ENCODE data around the gene GLI1.
"Not testable (repeated sequence)": the region's sequence is repeated elsewhere in the genome, so short reads cannot be mapped to it uniquely, and the experiment has no call there.

Gene GLI1

DNA sequence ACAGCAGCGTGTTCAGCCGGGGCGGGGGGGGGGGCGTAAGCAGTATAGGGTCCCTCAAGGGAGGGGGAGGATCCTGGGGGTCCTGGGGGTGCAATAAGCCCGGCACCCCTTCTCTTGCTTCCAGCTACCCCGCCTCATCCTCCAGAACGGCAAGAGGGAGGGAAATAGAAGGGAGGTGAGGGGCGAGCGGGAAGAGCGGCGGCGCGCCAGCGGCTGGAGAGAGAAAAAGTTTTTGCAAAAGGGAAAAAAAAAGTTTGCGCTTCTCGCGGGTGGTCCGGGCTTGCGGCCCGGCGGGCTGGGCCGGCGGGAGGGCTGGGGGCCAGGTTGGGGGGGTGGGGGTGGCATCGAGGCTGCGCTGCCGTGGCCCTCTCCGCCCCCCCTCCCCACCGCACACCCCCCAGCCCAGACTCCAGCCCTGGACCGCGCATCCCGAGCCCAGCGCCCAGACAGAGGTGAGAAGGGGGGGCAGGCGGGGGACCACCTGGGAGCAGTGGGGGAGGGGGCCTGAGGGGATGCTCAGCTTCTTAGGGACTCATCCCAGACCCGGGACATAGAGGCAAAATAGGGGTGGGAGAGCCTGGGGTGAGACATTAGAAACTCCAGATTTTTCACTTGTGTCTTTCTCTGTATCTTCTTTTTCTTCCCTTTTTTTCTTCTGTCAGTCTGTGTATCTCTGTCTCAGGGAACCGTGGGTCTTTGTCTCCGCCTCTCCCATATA, at the start of gene GLI1:
Gene GLI1 (plus strand): TSS at position 36 of the 718 bp plus-strand sequence. CDS start 3,907 bp downstream, outside the sequence.
- DNase-seq: no peak

- DNase-seq: no peak
These were observed 49.1 kb upstream of the GLI1 start for GRCh38 chr12:57410534-57410933.

DNA sequence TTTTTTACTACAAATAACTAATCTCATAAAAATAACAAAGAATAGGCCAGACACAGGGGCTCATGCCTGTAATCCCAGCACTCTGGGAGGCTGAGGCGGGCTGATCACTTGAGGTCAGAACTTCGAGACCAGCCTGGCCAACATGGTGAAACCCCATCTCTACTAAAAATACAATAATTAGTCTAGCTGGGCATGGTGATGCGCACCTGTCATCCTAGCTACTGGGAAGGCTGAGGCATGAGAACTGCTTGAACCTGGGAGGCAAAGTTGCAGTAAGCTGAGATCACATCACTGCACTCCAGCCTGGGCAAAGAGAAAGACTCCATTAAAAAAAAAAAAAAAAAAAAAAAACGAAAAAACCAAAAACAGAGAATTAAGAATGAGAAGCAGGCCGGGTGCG, 45.4 kb upstream of the GLI1 start:
- not testable (repeated sequence) for DNase-seq

GRCh38 chr12:57415088-57415487, 44.5 kb upstream of the GLI1 start:
- no peak for DNase-seq

DNA sequence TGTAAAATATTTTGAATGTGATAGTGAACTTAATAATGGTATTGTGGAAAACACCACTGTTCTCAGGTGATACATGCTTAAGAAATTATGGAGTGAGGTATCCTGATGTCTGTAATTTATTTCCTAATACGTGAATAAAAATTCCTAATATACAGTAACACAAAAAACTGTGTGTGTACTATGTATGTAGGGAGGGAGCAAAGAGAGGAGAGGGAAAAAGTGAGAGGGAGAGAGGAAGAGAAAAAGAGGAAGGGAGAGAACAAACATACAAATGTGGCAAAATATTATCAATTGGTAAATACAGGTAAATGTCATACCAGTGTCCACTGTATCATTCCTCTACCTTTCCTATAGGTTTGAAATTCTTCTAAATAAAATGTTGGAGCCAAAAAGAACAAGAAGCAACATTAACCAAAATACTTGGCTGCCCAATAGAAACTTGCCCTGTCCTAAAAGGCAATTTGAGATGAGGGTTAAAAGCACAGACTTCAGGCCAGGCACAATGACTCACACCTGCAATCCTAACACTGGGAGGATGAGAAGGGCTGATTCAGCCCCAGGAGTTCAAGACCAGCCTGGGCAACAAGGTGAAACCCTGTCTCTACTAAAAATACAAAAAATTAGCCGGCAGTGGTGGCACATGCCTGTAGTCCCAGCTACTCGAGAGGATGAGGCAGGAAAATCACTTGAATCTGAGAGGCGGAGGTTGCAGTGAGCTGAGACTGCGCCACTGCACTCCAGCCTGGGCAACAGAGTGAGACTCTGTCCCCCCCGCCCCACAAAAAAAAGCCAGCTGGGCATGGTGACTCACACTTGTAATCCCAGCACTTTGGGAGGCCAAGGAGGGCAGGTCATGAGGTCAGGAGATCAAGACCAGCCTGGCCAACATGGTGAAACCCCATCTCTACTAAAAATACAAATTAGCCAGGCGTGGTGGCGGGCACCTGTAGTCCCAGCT, 43.3 kb upstream of the GLI1 start:
- DNase-seq: no peak

GRCh38 chr12:57418255-57418654, 41.3 kb upstream of the GLI1 start:
- DNase-seq: no peak

DNA sequence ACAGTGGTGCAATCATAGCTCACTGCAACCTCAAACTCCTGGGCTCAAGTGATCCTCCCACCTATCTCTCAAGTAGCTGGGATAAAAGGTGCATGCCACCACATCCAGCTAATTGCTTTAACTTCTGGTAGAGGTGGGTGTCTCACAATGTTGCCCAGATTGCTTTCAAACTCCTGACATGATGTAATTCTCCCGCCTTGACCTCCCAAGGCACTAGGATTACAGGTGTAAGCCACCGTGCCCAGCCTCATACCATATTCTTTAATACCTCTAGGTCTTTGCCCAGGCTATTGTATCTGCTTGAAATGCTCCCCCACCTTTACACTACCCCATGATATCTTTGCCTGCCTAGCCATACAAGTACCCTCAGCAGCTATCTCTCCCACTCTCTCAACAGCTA, 40.1 kb upstream of the GLI1 start:
- no peak for DNase-seq

- DNase-seq: no peak
These were observed 39.1 kb upstream of the GLI1 start for GRCh38 chr12:57420482-57420881.

GRCh38 chr12:57426948-57427347, 32.6 kb upstream of the GLI1 start:
- not testable (repeated sequence) for DNase-seq

GRCh38 chr12:57428965-57429364, 30.6 kb upstream of the GLI1 start:
- DNase-seq: no peak

- no peak for DNase-seq
These were observed 30.0 kb upstream of the GLI1 start for GRCh38 chr12:57429473-57430111.

DNA sequence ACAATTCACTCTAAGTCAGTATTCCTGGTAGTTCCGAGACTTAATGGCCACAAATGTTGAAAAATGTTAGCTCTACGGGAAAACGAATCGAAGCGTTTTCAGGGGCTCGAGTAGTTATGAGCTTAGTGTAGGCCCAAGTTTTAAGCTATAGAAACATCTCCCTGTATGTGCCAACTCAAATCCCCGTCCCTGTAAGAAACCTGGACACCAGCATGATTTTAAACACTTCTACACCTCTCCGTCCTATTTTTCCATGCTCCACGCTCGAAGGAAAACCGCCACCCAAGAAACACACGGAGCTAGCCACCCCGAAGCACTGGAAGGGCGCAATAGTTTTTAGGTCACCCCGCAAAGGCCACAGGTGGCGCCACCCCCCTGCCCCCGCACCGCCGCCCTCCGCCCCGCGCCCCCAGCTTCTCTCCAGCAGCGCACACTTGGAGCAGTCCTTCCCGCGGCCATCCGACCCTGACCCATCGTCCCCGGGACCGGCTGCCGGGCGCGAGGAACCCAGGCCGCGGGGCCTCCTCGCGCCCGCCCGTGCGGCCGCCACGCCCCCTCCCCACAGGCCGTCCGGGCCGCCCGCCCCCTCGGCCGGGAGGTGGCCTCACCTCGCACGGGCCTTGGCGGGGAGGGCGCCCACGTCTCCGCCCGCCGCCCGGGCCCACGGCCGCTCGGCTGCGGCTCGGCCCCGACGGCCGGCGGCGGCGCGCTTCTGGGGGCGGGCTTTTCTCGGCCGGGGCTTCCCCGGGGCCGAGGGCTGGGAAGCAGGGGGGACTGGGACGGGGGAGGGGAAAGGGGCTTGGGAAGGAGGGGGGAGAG, 29.3 kb upstream of the GLI1 start:
- no peak for DNase-seq

- DNase-seq: peak; percentile 88
These were observed 28.5 kb upstream of the GLI1 start, which contains the start of gene R3HDM2 for GRCh38 chr12:57430931-57431566. TSS of gene R3HDM2 (minus strand) at chr12:57431043. CDS start at chr12:57310428, 120,615 bp downstream.

- DNase-seq: no peak
These were observed 27.9 kb upstream of the GLI1 start for GRCh38 chr12:57431654-57432188.

DNA sequence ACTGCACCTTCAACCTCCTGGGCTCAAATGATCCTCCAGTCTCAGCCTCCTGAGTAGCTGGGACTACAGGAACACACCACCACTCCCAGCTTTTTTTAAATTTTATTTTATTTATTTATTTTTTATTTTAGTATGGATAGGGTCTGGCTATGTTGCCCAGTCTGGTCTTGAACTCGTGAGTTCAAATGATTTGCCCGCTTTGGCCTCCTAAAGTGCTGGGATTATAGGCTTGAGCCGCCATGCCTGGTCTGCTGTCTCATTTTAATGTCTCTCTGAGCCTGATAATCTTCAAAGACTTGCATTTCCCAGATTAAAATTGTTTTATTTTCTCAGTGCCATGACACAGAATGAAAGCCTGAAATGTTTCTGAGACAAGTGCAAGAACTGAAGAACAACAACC, 26.2 kb upstream of the GLI1 start:
- no peak for DNase-seq

DNA sequence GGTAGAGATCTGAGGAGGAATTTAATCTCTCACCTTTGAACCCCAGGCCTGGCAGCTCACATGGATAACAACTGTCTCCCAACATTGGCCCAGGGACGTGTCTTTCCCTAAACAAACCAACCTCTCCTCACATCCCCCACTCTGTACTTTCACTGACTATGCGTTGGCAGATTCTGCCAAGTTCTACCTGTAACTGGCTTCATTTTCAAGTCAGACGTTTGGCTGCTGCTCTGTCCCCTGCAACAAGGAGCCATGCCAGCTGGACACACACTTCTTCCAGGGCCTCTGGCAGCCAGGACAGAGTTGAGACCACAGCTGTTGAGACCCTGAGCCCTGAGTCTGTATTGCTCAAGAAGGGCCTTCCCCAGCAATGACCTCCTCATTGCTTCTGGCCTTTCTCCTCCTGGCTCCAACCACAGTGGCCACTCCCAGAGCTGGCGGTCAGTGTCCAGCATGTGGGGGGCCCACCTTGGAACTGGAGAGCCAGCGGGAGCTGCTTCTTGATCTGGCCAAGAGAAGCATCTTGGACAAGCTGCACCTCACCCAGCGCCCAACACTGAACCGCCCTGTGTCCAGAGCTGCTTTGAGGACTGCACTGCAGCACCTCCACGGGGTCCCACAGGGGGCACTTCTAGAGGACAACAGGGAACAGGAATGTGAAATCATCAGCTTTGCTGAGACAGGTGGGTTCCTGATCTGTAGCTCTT, 24.9 kb upstream of the GLI1 start, which contains the start of gene INHBC:
Gene INHBC (plus strand): TSS at position 268 of the 707 bp plus-strand sequence. CDS start 103 bp downstream, at position 371.
- no peak for DNase-seq

GRCh38 chr12:57435293-57435692, 24.3 kb upstream of the GLI1 start:
- no peak for DNase-seq

- no peak for DNase-seq
These were observed 21.2 kb upstream of the GLI1 start for GRCh38 chr12:57438400-57438799.

DNA sequence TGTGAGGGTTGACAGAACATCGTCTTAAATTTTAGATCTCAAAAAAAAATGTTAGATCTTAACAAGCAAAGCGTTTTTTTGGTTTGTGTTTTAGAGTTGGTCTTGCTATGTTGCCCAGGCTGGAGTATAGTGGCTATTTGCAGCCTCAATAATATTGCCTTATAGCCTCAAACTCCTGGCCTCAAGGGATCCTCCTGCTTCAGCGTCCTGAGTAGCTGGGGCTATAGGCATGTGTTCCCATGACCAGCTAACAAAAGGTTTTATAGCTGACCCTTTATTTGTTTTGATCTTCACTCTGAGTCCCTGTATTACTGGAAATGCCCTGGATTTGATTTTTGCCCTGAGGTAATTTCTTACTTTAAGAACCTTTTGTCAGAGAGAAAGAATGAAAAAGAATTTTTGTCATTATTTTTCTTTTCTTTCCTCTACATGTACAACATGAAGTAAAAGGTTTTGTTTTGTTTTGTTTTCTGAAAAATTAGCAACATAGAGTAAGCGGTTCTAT, 19.8 kb upstream of the GLI1 start:
- DNase-seq: no peak

DNA sequence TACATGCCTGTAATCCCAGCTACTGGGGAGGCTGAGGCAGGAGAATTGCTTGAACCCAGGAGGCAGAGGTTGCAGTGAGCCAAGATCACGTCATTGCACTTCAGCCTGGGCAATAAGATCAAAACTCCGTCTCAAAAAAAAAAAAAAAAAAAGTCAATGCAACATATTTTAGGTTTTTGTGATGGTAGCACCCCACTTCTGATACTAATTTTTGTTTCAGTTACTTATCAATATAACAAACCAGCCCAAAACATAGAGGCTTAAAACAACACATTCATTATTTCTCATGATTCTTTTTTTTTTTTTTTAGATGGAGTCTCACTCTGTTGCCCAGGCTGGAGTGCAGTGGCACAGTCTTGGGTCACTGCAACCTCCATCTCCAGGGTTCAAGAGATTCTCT, 18.2 kb upstream of the GLI1 start:
- DNase-seq: not testable (repeated sequence)
